Epithelial cell of prostate (primary cell): ENCODE results near the gene TTC34.
"Not testable (repeated sequence)": the region's sequence is repeated elsewhere in the genome, so short reads cannot be mapped to it uniquely, and the experiment has no call there.

Experiments
- DNase-seq: peaks from one replicate; pipeline ENCODE4 v3.0.0-alpha.2; 2011; ENCODE audit warnings: low read depth, low spot score
- H3K27ac ChIP-seq: fragments of 450-650 bp; 2 replicates; pipeline ENCODE4 v1.5.1; 2017; ENCODE audit warnings: mild to moderate bottlenecking

The TTC34 gene

GRCh38 chr1:2783435-2784397, 17.8 kb downstream of the TTC34 start:
- no peak for DNase-seq
- no peak overlapping the region for H3K27ac ChIP-seq

GRCh38 chr1:2783069-2783434, 18.4 kb downstream of the TTC34 start:
- DNase-seq, result no peak

GRCh38 chr1:2781627-2782026, 19.9 kb downstream of the TTC34 start:
- H3K27ac ChIP-seq, result no peak overlapping the region
- DNase-seq, result no peak

More at GRCh38 chr1:2783069-2783434, 18.4 kb downstream of the TTC34 start:
- no peak overlapping the region for H3K27ac ChIP-seq

DNA sequence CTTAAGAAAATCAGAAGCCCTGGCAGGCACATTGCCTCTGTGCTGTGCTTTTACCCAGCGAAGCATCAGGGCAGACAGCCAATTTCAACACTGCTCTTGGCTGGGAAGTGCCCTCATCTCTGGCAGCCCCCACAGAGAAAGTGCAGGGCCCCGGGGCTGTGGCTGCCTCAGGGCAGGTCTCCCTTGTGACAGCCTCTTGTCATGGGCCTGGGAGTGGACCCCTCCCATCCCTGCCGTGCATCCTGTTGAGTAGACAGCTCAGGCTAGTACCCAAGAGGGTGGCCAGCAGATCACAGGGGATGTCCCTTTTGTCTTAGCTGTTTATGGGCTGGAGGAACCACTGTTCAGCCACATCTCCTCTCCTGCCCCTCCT, 23.3 kb downstream of the TTC34 start:
- no peak overlapping the region for H3K27ac ChIP-seq
- no peak for DNase-seq

GRCh38 chr1:2777424-2778219, 23.9 kb downstream of the TTC34 start:
- DNase-seq, result peak; percentile 5
- H3K27ac ChIP-seq, result no peak overlapping the region

DNA sequence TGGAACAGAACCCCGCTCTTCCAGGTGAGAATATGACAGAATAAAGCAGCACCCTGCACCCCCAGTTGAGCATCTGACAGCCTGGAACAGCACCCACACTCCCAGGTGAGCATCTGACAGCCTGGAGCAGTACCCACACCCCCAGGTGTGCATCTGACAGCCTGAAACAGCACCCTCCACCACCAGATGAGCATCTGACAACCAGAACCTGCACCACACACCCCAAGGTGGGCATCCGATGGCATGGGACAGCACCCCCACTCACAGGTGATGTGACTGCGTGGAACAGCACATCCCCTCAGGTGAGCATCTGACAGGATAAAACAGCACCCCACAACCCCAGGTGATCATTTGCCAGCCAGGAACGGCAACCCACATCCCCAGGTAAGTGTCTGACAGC, 26.2 kb downstream of the TTC34 start:
- not testable (repeated sequence) for DNase-seq, H3K27ac ChIP-seq

DNA sequence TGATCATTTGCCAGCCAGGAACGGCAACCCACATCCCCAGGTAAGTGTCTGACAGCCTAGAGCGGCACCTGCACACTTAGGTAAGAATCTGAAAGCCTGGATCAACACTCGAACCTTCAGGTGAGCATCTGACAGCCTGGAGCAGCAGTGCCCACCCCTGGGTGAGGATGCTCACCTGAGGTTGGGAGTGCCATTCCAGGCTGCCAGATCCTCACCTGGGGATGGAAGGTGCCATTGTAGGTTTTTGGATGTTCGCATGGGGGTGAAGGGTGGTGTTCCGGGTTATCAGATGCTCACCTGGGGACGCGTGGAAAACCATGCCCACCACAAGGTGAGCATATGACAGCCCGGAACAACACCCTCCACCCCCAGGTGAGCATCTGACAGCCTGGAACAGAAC, 33.4 kb downstream of the TTC34 start:
- not testable (repeated sequence) for DNase-seq, H3K27ac ChIP-seq

- DNase-seq, H3K27ac ChIP-seq: not testable (repeated sequence)
These were observed 42.1 kb downstream of the TTC34 start for GRCh38 chr1:2759433-2759832.

DNA sequence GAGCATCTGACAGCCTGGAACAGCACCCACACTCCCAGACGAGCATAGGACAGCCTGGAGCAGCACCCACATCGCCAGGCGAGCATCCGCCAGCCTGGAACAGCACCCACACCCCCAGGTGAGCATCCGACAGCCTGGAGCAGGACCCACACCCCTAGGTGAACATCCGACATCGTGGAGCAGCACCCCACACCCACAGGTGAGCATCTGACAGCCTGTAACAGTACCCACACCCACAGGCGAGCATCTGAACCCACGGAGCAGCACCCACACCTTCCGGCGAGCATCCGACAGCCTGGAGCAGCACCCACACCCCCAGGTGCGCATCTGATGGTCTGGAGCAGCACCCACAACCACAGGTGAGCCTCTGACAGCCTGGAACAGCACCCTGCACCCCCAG, 44.0 kb downstream of the TTC34 start:
- DNase-seq, H3K27ac ChIP-seq: not testable (repeated sequence)

DNA sequence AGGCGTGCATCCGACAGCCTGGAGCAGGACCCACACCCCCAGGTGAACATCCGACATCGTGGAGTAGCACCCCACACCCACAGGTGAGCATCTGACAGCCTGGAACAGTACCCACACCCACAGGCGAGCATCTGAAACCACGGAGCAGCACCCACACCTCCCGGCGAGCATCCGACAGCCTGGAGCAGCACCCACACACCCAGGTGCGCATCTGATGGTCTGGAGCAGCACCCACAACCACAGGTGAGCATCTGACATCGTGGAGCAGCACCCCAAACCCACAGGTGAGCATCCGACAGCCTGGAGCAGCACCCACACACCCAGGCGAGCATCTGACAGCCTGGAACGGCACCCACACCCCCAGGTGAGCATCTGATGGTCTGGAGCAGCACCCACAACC, 46.1 kb downstream of the TTC34 start:
- DNase-seq, H3K27ac ChIP-seq: not testable (repeated sequence)

- DNase-seq, H3K27ac ChIP-seq: not testable (repeated sequence)
These were observed 46.9 kb downstream of the TTC34 start for GRCh38 chr1:2754597-2754996.

DNA sequence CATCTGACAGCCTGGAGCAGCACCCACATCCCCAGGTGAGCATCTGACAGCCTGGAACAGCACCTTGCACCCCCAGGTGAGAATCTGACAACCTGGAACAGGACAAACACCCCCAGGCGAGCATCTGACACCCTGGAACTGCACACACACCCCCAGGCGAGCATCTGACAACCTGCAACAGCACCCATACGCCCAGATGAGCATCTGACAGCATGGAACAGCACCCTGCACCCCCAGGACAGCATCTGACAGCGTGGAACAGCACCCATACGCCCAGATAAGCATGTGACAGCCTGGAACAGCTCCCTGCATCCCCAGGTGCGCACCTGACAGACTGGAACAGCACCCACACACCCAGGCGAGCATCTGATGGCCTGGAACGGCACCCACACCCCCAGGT, 49.0 kb downstream of the TTC34 start:
- DNase-seq, H3K27ac ChIP-seq: not testable (repeated sequence)

DNA sequence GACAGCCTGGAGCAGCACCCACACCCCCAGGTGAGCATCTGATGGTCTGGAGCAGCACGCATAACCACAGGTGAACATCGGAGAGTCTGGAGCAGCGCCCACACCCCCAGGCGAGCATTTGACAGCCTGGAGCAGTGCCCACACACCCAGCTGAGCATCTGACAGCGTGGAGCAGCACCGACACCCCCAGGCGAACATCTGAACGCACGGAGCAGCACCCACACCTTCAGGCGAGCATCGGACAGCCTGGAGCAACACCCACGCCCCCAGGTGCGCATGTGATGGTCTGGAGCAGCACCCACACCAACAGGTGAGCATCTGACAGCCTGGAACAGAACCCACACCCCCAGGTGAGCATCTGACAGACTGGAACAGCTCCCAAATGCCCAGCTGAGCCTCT, 49.6 kb downstream of the TTC34 start:
- not testable (repeated sequence) for DNase-seq, H3K27ac ChIP-seq

GRCh38 chr1:2750766-2751730, 50.4 kb downstream of the TTC34 start:
- not testable (repeated sequence) for DNase-seq, H3K27ac ChIP-seq

DNA sequence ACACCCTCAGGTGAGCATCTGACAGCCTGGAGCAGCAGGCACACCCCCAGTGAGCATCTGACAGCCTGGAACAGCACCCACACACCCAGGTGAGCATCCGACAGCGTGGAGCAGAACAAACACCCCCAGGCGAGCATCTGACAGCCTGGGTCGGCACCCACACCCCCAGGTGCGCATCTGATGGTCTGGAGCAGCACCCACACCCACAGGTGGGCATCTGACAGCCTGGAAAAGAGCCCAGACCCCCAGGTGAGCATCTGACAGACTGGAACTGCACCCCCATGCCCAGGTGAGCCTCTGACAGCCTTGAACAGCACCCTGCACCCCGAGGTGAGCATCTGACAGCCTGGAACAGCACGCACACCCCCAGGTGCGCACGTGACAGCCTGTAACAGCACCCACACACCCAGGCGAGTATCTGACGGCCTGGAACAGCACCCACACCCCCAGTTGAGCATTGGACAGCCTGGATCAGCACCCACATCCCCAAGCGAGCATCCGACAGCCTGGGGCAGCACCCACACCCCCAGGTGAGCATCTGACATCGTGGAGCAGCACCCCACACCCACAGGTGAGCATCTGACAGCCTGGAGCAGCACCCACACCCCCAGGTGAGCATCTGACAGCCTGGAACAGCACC, 51.3 kb downstream of the TTC34 start:
- not testable (repeated sequence) for H3K27ac ChIP-seq, DNase-seq

- not testable (repeated sequence) for H3K27ac ChIP-seq, DNase-seq
These were observed 52.9 kb downstream of the TTC34 start for GRCh38 chr1:2748626-2749025.

- not testable (repeated sequence) for DNase-seq, H3K27ac ChIP-seq
These were observed 106.7 kb downstream of the TTC34 start for GRCh38 chr1:2694796-2695195.

GRCh38 chr1:2690180-2690579, 111.3 kb downstream of the TTC34 start:
- H3K27ac ChIP-seq, DNase-seq: not testable (repeated sequence)

DNA sequence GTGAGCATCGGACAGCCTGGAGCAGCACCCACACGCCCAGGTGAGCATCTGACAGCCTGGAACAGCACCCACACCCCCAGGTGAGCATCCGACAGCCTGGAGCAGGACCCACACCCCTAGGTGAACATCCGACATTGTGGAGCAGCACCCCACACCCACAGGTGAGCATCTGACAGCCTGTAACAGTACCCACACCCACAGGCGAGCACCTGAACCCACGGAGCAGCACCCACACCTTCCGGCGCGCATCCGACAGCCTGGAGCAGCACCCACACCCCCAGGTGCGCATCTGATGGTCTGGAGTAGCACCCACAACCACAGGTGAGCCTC, 113.2 kb downstream of the TTC34 start:
- not testable (repeated sequence) for DNase-seq, H3K27ac ChIP-seq
